Neural progenitor cell (in vitro differentiated cells): ENCODE data around the gene DERL2. TPM values are rescaled to one million over a fixed set of nuclear protein-coding genes. Genes with fewer than 3 reads are reported as not detected.

Experiments used
- DNase-seq: peaks from one replicate; pipeline ENCODE4 v3.0.0-alpha.2; 2016; ENCODE audit warnings: low spot score
- H2AFZ ChIP-seq: fragments of 200-600 bp; sonication (generic); replicated peaks from 2 replicates; pipeline ENCODE4 v1.6.1; 2016; ENCODE audit warnings: antibody characterized with exemption
- H3F3A ChIP-seq: fragments of 200-600 bp; sonication (generic); 2 replicates; pipeline ENCODE4 v1.6.1; 2016; ENCODE audit warnings: antibody characterized with exemption, low read depth
- H3K27ac ChIP-seq: fragments of 200-600 bp; sonication (generic); 2 replicates; pipeline ENCODE4 v1.5.1; 2016; ENCODE audit warnings: mild to moderate bottlenecking
- H3K27me3 ChIP-seq: fragments of 200-600 bp; sonication (generic); 2 replicates; pipeline ENCODE4 v1.6.1; 2016; ENCODE audit warnings: mild to moderate bottlenecking, moderate library complexity
- H3K36me3 ChIP-seq: fragments of 200-600 bp; sonication (generic); 2 replicates; pipeline ENCODE4 v1.5.1; 2016
- H3K4me1 ChIP-seq: fragments of 200-600 bp; sonication (generic); 2 replicates; pipeline ENCODE4 v1.6.1; 2016; ENCODE audit warnings: mixed run types
- H3K4me2 ChIP-seq: fragments of 200-600 bp; sonication (generic); 2 replicates; pipeline ENCODE4 v1.6.1; 2016
- H3K4me3 ChIP-seq: fragments of 200-600 bp; sonication (generic); 2 replicates; pipeline ENCODE4 v1.5.1; 2016
- H3K79me2 ChIP-seq: fragments of 200-600 bp; sonication (generic); 2 replicates; pipeline ENCODE4 v1.6.1; 2016; ENCODE audit warnings: low read depth
- H3K9ac ChIP-seq: fragments of 200-600 bp; sonication (generic); 2 replicates; pipeline ENCODE4 v1.6.1; 2016
- H3K9me3 ChIP-seq: fragments of 200-600 bp; sonication (generic); 2 replicates; pipeline ENCODE4 v1.5.1; 2016; ENCODE audit warnings: low read depth
- H4K20me1 ChIP-seq: fragments of 200-600 bp; sonication (generic); 2 replicates; pipeline ENCODE4 v1.6.1; 2016; ENCODE audit warnings: low read depth
- H3K27ac Mint-ChIP-seq: 3 replicates; pipeline ENCODE4 v1.8.0; 2021; ENCODE audit warnings: mixed read lengths
- H3K27me3 Mint-ChIP-seq: 2 replicates; pipeline ENCODE4 v1.8.0; 2022; ENCODE audit warnings: low read depth, mild to moderate bottlenecking, inconsistent platforms, moderate library complexity, mixed read lengths; ENCODE audit not compliant: insufficient read depth
- H3K36me3 Mint-ChIP-seq: 3 replicates; pipeline ENCODE4 v1.8.0; 2021; ENCODE audit warnings: mixed read lengths
- H3K4me1 Mint-ChIP-seq: 3 replicates; pipeline ENCODE4 v1.8.0; 2021; ENCODE audit warnings: mixed read lengths
- H3K4me3 Mint-ChIP-seq: 3 replicates; pipeline ENCODE4 v1.8.0; 2021; ENCODE audit warnings: mild to moderate bottlenecking, moderate library complexity, mixed read lengths
- H3K9me3 Mint-ChIP-seq: 3 replicates; pipeline ENCODE4 v1.8.0; 2020; ENCODE audit warnings: mixed read lengths
- EZH2 ChIP-seq: fragments of 200-600 bp; sonication (generic); IDR thresholded peaks from 2 replicates; pipeline ENCODE4 v1.6.1; 2017; ENCODE audit warnings: antibody characterized with exemption, mild to moderate bottlenecking, moderate library complexity
- EZH2phosphoT487 ChIP-seq: fragments of 200-600 bp; sonication (generic); IDR thresholded peaks from 2 replicates; pipeline ENCODE4 v1.6.1; 2017; ENCODE audit warnings: antibody characterized with exemption
- total RNA-seq: library from RNA; depleted of rRNA; stranded (reverse); fragments of >200 nt; gene quantifications from 2 replicates; pipeline ENCODE4 v1.2.3, GENCODE V29; 2015; ENCODE audit warnings: low replicate concordance
- TF ChIP-seq, protein P1 (sequence below): fragments of 200-600 bp; sonication (generic); IDR thresholded peaks from 2 replicates; pipeline ENCODE4 v1.5.1; 2017; ENCODE audit warnings: antibody characterized with exemption, mild to moderate bottlenecking

Gene DERL2
- total RNA-seq, 1 donor from 2014 or later, result 47.8 TPM

DNA sequence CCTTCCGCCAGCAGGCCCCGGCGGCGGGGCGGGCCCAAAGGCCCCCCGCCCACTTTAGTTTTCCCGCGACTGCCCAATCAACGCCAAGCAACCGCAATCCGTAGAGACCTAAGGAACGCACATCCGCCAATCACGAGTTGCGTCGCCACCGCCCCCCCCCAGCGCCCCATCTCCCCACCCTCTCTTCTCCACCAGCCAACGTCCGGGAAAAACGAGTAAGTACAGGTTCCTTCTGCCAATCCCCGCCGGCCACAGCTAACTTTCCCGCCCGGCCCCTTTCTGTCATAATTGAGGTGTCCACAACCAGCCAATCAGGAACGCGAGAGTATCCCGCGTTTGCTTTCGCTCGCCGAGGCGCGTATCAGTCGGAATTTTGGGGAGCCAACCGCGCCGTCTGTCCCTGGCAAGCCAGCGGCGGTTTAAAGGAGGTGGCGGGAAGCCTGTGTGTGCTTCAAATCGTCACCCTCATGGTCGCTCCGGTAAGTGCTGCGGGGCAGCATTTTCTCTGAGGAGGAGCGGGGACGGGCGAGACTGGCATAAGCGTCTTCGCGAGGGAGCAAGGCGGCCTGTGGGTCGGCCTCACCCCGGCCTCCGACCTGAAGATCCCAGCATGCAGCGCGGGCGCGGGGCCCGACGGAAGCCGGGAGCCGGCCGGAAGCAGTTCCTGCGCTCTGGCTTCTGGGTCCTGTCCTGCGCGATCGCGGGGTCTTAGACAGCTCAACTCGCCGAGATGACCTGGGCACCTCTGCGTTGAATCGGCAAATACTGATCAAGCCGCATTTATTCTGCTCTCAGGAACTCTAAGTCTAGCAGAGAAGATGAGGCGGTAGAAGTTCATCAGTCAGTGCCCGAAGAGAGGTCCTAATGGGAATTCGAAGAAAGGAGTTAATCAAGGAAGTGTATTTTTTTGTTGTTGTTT, 487 bp upstream of the DERL2 start, which contains the start of gene MIS12:
Gene MIS12 (plus strand): TSS at position 361 of the 919 bp plus-strand sequence. CDS start 2,297 bp downstream, outside the sequence.
- Histone ChIP-seq H3K27ac (peak within 1 kb of the TSS; percentile 100), H3K4me2 (peak within 1 kb of the TSS; percentile 91), H3K4me3 (peak within 1 kb of the TSS; percentile 91), H2AFZ (peak within 1 kb of the TSS; percentile 84), H3K27me3 (no peaks in the 10 kb centered on the region), H3F3A (peaks cover 25% of the 10 kb centered on the region), H3K36me3 (peaks cover 18% of the 10 kb centered on the region), H3K9me3 (no peaks in the 10 kb centered on the region), H3K4me1 (peaks cover 15% of the 10 kb centered on the region), H3K9ac (peak within 1 kb of the TSS; percentile 98), H3K79me2 (peaks cover 76% of the 10 kb centered on the region), H4K20me1 (peaks cover 16% of the 10 kb centered on the region)
- Mint-ChIP-seq H3K36me3 (peaks cover 38% of the 10 kb centered on the region), H3K27ac (peak within 1 kb of the TSS; percentile 99), H3K4me1 (peaks cover 26% of the 10 kb centered on the region), H3K27me3 (no peaks in the 10 kb centered on the region), H3K4me3 (peak within 1 kb of the TSS; percentile 97), H3K9me3 (no peaks in the 10 kb centered on the region)
- TF ChIP-seq, protein P1, sequence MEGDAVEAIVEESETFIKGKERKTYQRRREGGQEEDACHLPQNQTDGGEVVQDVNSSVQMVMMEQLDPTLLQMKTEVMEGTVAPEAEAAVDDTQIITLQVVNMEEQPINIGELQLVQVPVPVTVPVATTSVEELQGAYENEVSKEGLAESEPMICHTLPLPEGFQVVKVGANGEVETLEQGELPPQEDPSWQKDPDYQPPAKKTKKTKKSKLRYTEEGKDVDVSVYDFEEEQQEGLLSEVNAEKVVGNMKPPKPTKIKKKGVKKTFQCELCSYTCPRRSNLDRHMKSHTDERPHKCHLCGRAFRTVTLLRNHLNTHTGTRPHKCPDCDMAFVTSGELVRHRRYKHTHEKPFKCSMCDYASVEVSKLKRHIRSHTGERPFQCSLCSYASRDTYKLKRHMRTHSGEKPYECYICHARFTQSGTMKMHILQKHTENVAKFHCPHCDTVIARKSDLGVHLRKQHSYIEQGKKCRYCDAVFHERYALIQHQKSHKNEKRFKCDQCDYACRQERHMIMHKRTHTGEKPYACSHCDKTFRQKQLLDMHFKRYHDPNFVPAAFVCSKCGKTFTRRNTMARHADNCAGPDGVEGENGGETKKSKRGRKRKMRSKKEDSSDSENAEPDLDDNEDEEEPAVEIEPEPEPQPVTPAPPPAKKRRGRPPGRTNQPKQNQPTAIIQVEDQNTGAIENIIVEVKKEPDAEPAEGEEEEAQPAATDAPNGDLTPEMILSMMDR, result no peak
- TF ChIP-seq EZH2 (no peak), EZH2phosphoT487 (no peak)
- DNase-seq, result peak; percentile 99

DNA sequence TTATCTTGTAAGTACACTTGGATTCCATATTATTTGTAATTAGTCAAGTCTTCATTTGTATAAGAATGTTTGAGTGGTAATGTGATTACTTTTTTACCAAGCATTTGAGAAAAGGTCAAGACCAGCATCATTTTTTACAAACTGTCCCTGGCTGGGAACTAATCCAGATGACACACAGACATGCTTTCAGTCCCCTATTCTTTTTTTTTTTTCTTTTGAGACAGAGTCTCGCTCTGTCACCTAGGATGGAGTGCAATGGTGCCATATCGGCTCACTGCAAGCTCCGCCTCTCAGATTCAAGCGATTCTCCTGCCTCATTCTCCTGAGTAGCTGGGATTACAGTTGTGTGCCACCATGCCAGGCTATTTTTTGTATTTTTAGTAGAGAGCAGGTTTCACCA, 4.5 kb downstream of the DERL2 start:
- H3K4me3 Mint-ChIP-seq, result no peak overlapping the region
- H3K4me1 Mint-ChIP-seq, result peaks cover 16% of the 10 kb centered on the region
- TF ChIP-seq EZH2, result no peak
- H3K27me3 ChIP-seq, result no peaks in the 10 kb centered on the region
- no peaks in the 10 kb centered on the region for H4K20me1 ChIP-seq
- H3K27ac ChIP-seq, result no peak overlapping the region
- peaks cover 27% of the 10 kb centered on the region for H3K36me3 ChIP-seq
- H3F3A ChIP-seq, result peaks cover 1% of the 10 kb centered on the region
- H2AFZ ChIP-seq, result no peak overlapping the region
- DNase-seq, result no peak
- H3K9ac ChIP-seq, result no peak overlapping the region
- H3K79me2 ChIP-seq, result peaks cover 74% of the 10 kb centered on the region
- no peaks in the 10 kb centered on the region for H3K27me3 Mint-ChIP-seq
- H3K4me1 ChIP-seq, result peaks cover 5% of the 10 kb centered on the region
- no peak overlapping the region for H3K4me3 ChIP-seq
- no peak overlapping the region for H3K4me2 ChIP-seq
- no peak overlapping the region for H3K27ac Mint-ChIP-seq
- H3K9me3 Mint-ChIP-seq, result no peaks in the 10 kb centered on the region
- H3K9me3 ChIP-seq, result no peaks in the 10 kb centered on the region
- H3K36me3 Mint-ChIP-seq, result peaks cover 48% of the 10 kb centered on the region

DNA sequence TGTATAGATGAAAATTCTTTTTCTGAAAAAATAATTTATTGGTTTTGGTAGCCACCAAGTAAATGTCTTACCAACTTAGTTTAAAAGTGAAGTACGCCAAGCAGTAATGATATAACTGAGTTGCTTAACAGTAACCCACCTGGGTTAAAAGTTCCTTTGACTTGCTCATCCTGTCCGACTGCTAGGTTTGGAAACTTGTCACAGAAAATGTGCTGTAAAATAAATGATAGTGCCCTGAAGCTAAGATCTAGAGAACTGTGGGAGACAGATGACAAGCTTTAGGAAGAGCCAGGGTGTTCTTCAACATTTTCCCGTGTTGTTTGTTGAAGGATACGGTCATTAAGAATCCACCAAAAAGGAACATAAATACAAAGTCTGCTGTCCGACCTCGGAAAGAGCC, 5.0 kb downstream of the DERL2 start:
- Mint-ChIP-seq H3K9me3 (no peaks in the 10 kb centered on the region), H3K36me3 (peaks cover 48% of the 10 kb centered on the region), H3K27me3 (no peaks in the 10 kb centered on the region), H3K27ac (no peak overlapping the region), H3K4me3 (no peak overlapping the region), H3K4me1 (peaks cover 16% of the 10 kb centered on the region)
- H3K27me3 ChIP-seq, result no peaks in the 10 kb centered on the region
- H3K4me1 ChIP-seq, result peaks cover 5% of the 10 kb centered on the region
- H4K20me1 ChIP-seq, result no peaks in the 10 kb centered on the region
- no peak for DNase-seq
- H2AFZ ChIP-seq, result no peak overlapping the region
- peaks cover 74% of the 10 kb centered on the region for H3K79me2 ChIP-seq
- H3K27ac ChIP-seq, result no peak overlapping the region
- H3K4me2 ChIP-seq, result no peak overlapping the region
- no peaks in the 10 kb centered on the region for H3F3A ChIP-seq
- TF ChIP-seq EZH2phosphoT487 (no peak), EZH2 (no peak)
- TF ChIP-seq, protein P1, result no peak
- H3K9me3 ChIP-seq, result no peaks in the 10 kb centered on the region
- no peak overlapping the region for H3K9ac ChIP-seq
- peaks cover 27% of the 10 kb centered on the region for H3K36me3 ChIP-seq
- H3K4me3 ChIP-seq, result no peak overlapping the region

DNA sequence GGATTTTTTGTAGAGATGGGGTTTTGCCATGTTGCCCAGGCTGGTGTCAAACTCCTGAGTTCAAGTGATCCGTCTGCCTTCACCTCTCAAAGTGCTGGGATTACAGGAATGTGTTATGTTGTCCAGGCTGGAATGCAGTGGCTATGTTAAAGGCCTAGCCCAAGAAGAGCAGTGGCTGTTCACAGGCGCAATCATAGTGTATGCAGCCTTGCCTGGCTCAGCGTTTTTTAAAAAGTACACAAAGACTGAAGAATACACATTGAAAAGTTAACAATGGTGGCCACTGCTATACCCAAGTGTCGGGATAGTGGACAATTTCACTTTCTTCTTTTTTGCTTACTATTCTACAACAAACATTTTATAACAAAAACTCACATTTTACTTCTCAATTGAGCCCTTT, 7.0 kb downstream of the DERL2 start:
- Mint-ChIP-seq H3K27ac (no peak overlapping the region), H3K4me3 (no peak overlapping the region), H3K4me1 (peaks cover 5% of the 10 kb centered on the region), H3K36me3 (peaks cover 53% of the 10 kb centered on the region), H3K27me3 (no peaks in the 10 kb centered on the region), H3K9me3 (no peaks in the 10 kb centered on the region)
- Histone ChIP-seq H3F3A (no peaks in the 10 kb centered on the region), H3K79me2 (peaks cover 58% of the 10 kb centered on the region), H3K4me3 (no peak overlapping the region), H2AFZ (no peak overlapping the region), H3K36me3 (peaks cover 31% of the 10 kb centered on the region), H3K4me2 (no peak overlapping the region), H3K9ac (no peak overlapping the region), H3K4me1 (no peaks in the 10 kb centered on the region), H4K20me1 (no peaks in the 10 kb centered on the region), H3K9me3 (no peaks in the 10 kb centered on the region), H3K27me3 (no peaks in the 10 kb centered on the region), H3K27ac (no peak overlapping the region)
- no peak for DNase-seq
- TF ChIP-seq, protein P1, result no peak
- TF ChIP-seq EZH2phosphoT487 (no peak), EZH2 (no peak)
